ENCODE data around the gene STX16.

Gene STX16

GRCh38 chr20:58682656-58683531 is 31.8 kb downstream of the STX16 start:
- DNase-seq: no peak

GRCh38 chr20:58684291-58684690 is 33.2 kb downstream of the STX16 start:
- no peak for DNase-seq

GRCh38 chr20:58685988-58686387 is 34.9 kb downstream of the STX16 start:
- no peak for DNase-seq

GRCh38 chr20:58688414-58688813 is 37.3 kb downstream of the STX16 start:
- no peak for DNase-seq

- no peak for DNase-seq
Measured at GRCh38 chr20:58688840-58689239, 37.8 kb downstream of the STX16 start.

GRCh38 chr20:58690396-58691135 is 39.5 kb downstream of the STX16 start:
- DNase-seq: no peak

GRCh38 chr20:58691773-58692578 is 40.9 kb downstream of the STX16 start:
- DNase-seq: no peak

- peak; percentile 36 for DNase-seq
Measured at GRCh38 chr20:58692579-58693225, 41.6 kb downstream of the STX16 start, which contains the start of gene NPEPL1. Gene NPEPL1 (plus strand): TSS chr20:58692800. CDS start chr20:58692901, 101 bp downstream.

GRCh38 chr20:58693226-58694006 is 42.3 kb downstream of the STX16 start:
- no peak for DNase-seq

GRCh38 chr20:58694241-58695083 is 43.4 kb downstream of the STX16 start:
- DNase-seq: no peak

- no peak for DNase-seq
Measured at GRCh38 chr20:58695084-58695722, 44.1 kb downstream of the STX16 start.

- DNase-seq: no peak
Measured at GRCh38 chr20:58695895-58696375, 44.9 kb downstream of the STX16 start.

- no peak for DNase-seq
Measured at GRCh38 chr20:58696411-58696961, 45.4 kb downstream of the STX16 start.

- DNase-seq: no peak
Measured at GRCh38 chr20:58697201-58697866, 46.3 kb downstream of the STX16 start.

- no peak for DNase-seq
Measured at GRCh38 chr20:58697867-58698703, 47.0 kb downstream of the STX16 start.

- DNase-seq: no peak
Measured at GRCh38 chr20:58698741-58699622, 47.9 kb downstream of the STX16 start.

- DNase-seq: no peak
Measured at GRCh38 chr20:58699623-58700107, 48.6 kb downstream of the STX16 start.

Measured in activated CD4-positive, alpha-beta T cell treated with anti-CD3 and anti-CD28 coated beads for 1 hour (primary cell).